HG02588 (cell line): Measurements from ENCODE around the gene PPP2R2B.

Experiments used
- ATAC-seq: cut with Tn5 transposase; IDR thresholded peaks from one replicate; pipeline ENCODE4 v1.9.1; 2021; ENCODE audit warnings: mild to moderate bottlenecking, moderate library complexity; ENCODE audit not compliant: unreplicated experiment

Gene PPP2R2B

DNA sequence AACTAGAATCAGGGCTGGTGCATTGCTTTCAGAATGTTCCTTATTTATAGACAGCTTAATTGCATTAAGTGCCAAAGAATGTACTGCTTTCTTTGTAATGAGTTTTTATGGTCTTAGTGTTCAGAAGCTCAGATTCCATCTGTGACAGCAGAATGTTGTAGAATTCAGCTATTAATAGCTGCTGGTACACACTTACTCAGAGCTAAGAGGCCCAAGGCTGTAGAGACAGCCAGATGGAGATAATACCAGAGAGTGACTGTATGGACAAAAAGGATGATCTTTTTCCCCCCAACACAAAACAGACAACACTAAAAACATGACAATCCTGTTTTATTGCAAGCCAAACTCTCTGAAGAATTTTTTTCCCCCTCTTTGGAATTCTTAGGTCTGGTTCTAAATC, 50.2 kb downstream of the PPP2R2B start:
- no peak for ATAC-seq

DNA sequence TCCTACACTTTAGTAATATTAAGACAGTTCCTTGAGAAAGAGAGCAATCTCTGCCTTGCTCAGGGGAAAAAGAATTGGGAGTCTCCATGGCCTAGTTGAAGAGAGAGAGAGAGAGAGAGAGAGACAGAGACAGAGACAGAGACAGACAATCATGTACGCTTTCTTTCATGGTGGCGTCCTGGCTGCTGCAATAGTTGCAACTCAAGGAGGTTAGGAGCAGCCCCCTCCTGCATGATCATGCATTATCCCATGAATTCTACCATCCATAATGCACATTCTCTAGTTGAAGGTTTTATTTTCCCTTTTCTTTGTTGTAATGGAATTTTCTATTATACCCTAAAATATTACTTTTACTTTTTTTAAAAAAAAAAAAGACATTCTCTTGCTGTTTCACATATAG, 50.7 kb downstream of the PPP2R2B start:
- no peak for ATAC-seq

- no peak for ATAC-seq
These were observed 53.5 kb downstream of the PPP2R2B start for GRCh38 chr5:146825033-146825432.

GRCh38 chr5:146821732-146822131, 56.8 kb downstream of the PPP2R2B start:
- no peak for ATAC-seq

DNA sequence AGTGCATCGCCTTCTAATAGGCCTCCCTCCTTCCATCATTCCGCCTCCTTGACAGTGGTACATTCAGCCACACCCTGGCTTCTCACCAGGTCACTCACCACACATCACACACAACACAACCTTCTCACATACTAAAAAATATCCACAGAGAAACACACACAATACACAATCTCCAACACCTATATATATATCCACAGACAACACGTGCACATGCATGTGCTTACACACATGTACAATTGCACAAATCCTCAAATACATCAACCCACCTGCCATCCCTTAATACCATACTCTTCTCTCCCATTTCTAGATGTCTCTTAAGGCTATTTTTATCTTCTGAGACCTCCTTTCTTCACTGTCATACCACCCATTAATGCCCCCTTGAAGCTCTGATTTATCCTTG, 57.6 kb downstream of the PPP2R2B start:
- ATAC-seq, result no peak

DNA sequence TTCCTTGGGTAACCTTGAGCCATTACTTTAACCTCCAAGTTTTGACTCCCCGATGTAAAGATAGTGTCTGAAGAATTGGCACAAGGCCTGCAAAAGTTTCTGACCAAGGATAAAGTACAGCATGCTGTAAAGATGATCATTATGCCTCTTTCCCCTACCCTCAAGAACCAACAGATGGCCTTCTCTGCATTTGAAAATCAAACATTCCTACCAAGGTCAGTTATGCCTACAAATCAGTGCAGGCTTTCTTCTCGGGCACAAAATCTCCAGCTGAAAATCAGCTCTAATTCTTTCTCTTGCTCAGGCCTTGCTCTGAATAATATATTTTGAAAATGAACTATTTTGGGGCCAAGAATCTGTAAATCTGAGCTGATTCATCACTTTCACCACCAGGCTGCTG, 59.7 kb downstream of the PPP2R2B start:
- ATAC-seq, result no peak

- no peak for ATAC-seq
These were observed 60.6 kb downstream of the PPP2R2B start for GRCh38 chr5:146817973-146818372.

DNA sequence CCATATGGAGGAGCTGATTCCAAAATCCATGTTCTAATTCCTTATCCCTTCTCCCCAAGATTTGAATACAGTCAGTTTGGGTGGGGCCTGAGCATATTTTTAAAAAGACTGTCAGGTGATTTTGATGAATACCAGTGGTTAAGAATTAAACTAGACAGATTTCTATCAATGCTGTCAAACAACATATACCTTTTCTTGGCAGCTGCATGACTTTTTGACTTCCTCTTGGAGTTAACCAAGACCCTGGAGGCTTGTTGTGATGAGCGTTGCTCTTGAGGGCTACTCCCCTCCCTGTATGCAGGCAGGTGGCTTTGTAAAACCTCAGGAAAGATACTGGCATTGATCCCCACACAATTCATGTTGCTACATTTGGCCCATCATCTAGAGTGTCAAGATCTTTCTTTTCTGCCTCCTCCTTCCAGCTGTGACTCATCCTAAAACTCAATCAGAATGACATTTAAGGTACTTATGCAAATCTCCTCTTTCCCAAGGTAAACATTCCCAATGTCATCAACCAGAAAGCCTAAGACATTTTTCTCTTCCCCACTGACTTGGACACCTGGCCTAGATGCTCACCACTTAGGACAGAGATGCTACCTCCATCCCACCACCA, 61.7 kb downstream of the PPP2R2B start:
- ATAC-seq, result no peak

- no peak for ATAC-seq
These were observed 63.1 kb downstream of the PPP2R2B start for GRCh38 chr5:146815411-146815810.

- ATAC-seq, result no peak
These were observed 65.0 kb downstream of the PPP2R2B start for GRCh38 chr5:146813346-146814157.

- no peak for ATAC-seq
These were observed 73.5 kb downstream of the PPP2R2B start for GRCh38 chr5:146805081-146805480.

DNA sequence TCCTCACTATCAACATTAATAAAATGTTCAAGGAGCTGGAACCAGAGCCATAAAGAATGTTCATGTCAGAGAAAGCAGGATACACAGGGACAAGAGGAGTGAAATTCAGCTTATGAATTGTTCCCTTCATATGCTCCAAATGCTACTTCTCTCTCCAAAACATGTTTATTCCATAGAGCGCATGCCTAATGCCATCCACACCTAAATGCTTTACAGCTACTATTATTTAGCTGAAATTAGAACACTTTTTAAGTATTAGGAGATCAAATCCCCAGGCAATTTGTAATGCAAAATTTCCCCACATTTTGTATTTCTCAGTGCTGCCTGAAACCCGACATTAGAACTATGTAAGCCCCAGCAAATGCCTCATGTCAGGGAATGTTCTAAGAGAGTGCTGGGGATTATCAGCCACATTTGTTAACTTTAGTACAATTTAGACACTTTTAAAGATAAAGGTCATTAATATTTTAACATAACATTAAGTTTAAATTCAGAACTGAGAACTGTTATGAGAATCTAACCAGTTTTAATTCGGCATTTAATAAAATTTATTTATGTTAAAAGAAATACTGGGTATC, 75.5 kb downstream of the PPP2R2B start:
- ATAC-seq, result no peak

GRCh38 chr5:146799671-146800070, 78.9 kb downstream of the PPP2R2B start:
- ATAC-seq, result no peak

DNA sequence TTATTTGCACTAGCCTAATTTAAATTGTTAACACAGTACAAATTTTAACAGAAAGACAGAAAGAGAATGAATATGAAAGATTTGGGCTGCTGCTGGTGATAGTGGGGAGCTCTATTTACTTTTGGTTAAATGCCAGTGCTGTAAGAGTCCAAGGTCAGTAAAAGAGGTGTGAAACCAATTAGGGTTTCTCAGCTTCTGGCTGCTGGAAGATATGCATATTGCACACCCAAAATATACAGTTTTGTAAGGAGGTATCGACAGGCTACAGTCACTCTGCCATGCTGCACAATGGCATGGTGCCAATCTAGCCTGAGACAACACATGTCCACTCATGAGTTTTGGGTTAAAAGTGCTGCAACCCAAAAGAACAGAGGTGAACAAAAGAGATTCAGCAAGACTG, 79.3 kb downstream of the PPP2R2B start:
- no peak for ATAC-seq

DNA sequence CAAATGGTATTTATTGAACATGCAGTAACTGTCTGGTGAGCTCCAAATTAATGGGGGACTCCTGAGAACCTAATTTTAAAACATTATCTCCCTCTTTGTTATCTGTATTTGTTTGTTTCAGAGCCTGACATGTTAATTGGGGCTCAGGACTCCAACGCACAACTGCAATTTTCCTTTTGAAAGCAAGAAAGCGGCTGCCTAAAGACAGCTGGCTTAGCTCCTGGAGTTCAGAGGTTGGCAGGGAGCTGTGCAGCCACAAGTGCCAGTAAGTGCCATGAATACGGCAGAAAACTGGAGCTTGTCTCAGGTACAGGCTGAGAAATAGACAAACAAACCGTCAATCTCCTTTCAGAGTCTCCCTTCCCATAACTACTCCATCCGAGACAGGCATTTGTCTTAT, 80.9 kb downstream of the PPP2R2B start:
- ATAC-seq, result no peak

DNA sequence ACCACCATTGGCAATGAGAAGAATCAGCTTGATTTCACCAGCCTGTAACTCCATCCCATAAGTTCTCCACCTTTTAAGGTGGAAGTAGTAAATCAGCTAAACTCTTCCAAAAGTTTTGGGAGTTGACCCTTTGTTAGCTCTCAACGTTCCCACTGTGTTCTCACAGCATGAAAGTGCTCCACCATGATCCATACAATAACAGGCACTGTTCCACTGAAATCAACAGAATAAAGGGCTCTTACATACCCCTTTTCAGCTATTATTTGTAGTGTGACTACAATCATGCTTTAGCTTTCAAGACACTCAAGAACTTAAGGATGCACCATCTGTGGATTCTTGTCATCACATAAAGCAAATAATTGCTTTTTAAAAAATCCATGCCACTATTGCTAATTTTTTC, 81.6 kb downstream of the PPP2R2B start:
- ATAC-seq, result no peak

DNA sequence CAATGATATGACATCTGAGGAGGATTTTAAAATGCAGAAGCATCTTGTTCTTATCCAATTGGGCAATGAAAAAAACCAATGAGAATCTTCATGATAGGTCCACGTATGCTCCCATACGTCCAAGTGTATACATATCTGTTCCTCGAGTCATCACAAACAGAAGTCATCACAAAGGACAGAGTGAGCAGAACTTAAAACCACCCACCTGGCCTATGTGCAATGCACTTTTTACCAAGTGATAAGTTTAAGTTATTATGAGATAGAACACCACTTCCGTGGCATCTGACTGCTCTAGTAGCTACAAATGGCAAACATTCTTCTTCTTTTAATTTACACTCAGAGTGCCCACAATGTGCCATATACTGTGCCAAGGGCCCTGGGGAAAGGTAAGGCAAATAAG, 82.4 kb downstream of the PPP2R2B start:
- ATAC-seq, result no peak

DNA sequence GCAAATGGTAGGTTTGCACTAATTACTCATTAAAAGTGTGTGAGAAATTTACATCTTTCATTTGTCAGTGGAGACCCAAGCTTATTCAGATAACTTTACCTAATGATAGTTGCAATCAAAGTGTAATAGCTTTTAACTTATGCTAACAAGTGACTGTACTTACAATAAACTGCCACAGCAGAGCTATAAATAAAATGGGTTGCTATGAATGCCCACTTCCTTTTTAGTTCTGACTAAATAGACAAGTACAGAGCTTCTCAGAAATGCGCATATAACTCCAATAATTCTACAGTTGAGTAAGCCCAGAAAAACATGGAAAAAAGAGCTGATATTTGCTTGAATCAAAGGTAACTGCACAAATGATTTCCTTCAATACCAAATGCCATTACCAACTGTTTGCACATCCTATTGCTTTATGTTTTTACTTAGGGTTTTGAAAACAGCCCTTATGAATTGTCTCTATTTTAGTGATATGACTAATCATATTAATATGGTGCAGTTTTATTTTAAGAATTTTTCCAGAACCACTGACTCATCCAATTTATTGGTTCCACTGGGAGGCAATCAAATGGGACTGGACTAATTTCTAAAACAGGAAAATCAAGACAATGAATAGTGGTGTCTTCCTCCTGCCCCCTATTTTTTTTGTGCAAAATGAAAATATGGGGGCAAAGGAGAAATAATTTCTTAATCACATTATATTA, 84.1 kb downstream of the PPP2R2B start:
- no peak for ATAC-seq

DNA sequence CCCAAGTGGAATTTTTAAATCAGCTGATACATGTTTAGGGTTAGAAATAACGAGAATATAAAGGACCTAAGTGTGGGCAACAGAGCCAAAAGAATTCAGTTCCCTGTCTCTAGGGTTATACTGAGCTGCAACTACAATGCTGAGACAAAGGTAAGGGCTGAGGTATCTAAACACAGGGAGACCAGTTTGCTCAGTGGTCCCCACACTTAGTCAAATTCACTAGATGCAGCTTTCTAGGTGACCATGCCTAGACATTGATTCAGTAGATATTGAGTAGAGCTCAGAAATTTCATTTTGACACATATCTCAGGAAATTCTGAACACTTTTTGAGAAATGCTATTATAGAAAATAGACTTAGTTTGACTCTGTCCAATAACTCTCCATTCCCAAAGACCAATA, 84.8 kb downstream of the PPP2R2B start:
- no peak for ATAC-seq

DNA sequence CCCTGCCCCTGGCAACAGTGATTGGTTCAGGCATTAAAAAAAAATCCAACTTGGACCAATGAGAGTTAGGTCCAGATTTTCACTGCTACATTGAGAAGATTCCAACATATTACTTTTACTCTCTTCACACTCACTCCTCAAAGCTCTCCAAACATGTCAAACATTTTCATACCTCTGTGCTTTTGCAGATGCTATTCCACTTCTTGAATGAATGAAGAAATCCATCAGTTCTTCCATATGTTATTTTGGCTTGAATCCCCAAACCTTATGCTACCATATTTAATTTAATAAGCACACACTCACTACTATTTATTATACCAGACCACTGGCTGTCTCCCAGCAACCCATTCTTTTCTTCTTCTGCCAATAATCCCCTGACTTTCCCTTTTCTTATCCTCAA, 87.1 kb downstream of the PPP2R2B start:
- no peak for ATAC-seq

DNA sequence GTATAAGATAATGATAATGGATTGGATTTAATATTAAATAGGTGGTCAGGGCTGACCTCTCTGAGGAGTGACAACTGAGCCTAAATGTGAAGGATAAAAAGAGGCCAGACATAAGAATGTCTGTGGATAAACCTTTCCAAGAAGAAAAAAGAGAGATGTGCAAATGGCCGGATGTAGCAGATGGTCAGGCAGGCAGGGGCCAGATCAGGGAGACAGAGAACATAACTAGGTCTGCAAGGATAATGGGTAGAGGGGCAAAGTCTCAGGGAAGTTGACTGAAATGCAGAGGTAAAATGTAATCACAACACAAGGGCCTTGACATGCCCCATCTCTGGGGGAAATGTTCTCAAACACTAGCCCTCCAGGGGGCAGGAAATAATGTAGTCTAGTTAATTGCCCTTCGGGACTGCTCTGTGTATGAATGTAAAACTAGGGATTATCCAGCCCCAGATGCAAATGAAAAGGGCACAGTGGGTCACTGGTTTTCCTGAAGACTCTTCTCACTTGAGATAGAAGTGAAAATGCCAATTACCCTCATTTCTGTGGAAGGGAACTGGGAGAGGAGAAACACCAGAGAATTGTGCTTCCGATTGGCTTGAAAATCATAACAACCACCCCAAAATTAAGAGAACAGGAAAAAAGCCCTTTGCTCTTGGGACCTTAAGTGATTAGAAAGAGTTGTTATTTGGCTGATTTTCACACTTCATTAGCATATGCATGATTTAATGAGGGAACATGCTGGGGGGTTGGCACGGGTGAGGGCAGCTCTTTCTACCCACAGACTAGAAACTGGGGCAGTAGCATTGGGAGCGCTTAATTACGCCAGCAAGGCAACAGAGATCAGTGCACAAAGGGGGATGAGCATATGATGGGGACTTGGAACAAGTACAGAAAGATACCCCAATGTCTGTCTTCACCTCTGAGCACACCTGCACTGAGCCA, 88.6 kb downstream of the PPP2R2B start:
- no peak for ATAC-seq
